ENCODE measurements around the gene PPP1R3A.
"Not testable (repeated sequence)": the region's sequence is repeated elsewhere in the genome, so short reads cannot be mapped to it uniquely, and the experiment has no call there.

The PPP1R3A gene

GRCh38 chr7:113918946-113919345 is at the start of gene PPP1R3A:
TSS of gene PPP1R3A (minus strand) at chr7:113919009. CDS start at chr7:113918996, 13 bp downstream.
- DNase-seq: no peak

GRCh38 chr7:113963356-113963755 is 44.5 kb upstream of the PPP1R3A start:
- DNase-seq: no peak

- no peak for DNase-seq
Observed at GRCh38 chr7:113959910-113960309, 41.1 kb upstream of the PPP1R3A start.

DNA sequence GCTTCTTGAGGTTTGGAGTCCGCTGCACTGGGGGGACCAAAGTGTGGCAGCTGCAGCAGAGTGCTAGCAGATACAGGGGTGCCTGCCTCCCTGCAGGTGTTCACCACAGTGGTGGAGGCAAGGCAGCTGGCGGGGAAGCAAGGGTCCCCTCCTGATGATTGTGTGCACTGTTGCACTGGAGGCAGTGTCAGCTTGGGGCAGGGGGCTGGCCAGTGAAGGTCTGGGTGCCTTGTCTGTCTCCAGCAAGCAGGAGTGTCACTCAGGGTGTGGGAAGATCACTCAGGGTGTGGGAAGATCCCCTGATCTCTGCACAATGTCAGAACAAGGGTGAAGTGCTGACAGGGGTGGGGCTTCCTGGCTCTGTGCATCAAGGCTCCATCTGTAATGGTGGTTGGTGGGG is 36.3 kb upstream of the PPP1R3A start:
- no peak for DNase-seq

- DNase-seq: no peak
Observed at GRCh38 chr7:113953553-113953952, 34.7 kb upstream of the PPP1R3A start.

- no peak for DNase-seq
Observed at GRCh38 chr7:113945018-113945938, 26.5 kb upstream of the PPP1R3A start.

DNA sequence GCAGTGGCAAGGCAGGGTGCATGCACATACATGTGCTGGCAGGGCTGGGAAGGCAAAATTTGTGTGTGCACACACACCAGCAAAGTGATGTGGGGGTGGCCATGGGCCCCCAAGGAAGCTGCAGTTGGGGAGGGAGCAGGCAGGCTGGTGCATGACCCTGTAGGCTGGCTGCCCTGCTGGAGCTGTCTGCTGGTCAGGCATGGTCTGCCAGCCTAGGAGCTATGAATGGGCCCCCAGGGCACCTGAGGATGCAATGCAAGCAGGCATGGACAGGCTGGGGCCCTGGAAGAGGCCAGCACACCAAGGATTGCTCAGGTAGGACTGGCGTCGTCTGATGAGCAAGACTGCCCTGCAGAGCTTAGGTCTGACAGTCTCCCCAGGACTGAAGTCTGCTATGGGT is 18.2 kb upstream of the PPP1R3A start:
- no peak for DNase-seq

- no peak for DNase-seq
Observed at GRCh38 chr7:113936535-113936934, 17.7 kb upstream of the PPP1R3A start.

DNA sequence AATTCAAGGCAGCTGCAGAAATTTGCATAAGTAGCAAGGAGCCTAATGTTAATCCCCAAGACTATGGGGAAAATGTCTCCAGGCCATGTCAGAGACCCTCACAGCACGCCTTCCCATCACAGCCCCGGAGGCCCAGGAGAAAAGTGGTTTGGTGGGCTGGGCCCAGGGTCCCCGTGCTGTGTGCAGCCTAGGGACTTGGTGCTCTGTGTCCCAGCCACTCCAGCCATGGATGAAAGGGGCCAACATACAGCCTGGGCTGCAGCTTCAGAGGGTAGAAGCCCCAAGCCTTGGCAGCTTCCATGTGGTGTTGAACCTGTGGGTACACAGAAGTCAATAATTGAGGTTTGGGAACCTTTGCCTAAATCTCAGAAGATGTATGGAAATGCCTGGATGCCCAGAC is 10.6 kb upstream of the PPP1R3A start:
- not testable (repeated sequence) for DNase-seq

GRCh38 chr7:113928112-113928511 is 9.3 kb upstream of the PPP1R3A start:
- DNase-seq: no peak

DNA sequence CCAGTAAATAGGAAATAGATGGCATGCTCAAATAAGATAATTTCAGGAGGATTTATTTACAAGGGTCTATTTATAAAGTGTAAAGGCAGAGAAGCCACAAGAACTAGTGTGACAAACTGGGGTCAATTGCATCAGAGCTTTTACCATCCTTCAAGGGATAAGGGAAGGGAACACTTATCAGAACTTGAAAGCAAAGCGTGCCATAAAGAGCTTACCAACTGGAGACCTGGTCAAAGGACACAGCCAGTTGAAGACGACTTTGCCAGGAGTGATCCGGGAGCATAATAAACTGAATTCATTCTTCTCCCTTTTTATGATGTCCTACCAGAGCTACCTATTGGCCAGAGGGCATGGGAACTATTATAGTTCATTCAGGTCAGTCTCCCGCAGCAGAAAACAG is 3.2 kb upstream of the PPP1R3A start:
- DNase-seq: no peak

- DNase-seq: no peak
Observed at GRCh38 chr7:113921363-113921762, 2.6 kb upstream of the PPP1R3A start.

DNA sequence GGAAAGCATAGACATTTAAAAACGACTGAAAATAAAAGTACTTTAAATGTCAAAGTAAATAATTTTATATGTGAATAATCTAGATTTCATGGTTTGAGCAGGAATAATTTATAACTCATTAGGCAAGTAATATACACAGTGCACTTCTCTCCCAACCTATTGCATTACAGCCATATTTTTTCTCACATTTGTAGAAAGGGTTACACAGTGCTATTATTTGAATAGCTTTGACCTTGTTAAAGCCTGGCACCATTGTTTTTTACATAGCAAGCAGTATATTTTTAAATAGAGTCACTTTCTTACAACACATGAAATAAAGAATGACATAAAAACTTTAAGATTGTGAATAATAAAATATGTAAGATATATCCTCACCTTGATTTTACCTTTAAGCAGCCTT is 969 bp downstream of the PPP1R3A start:
- no peak for DNase-seq

- DNase-seq: no peak
Observed at GRCh38 chr7:113915956-113916355, 2.9 kb downstream of the PPP1R3A start.

GRCh38 chr7:113912876-113913275 is 5.9 kb downstream of the PPP1R3A start:
- DNase-seq: no peak

DNA sequence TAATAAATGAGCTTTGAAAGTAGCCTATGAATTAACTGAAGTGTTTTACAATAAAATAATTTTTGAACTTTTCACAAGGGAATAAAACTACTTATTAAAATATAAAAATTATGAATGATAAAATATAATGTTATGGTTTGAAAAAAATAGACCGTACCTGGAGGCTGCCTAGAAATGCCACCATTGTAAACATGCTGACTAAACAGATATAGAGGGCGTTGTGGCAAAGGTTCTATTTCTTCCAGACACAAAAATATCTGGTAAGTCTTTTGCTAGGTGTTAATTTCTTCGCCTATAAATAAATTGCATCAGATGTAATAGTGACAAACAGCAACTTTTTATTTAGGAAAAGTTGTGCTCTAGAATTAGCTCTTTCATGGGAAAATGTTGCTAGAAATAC is 11.2 kb downstream of the PPP1R3A start:
- DNase-seq: no peak

GRCh38 chr7:113904521-113904920 is 14.3 kb downstream of the PPP1R3A start:
- DNase-seq: no peak

GRCh38 chr7:113892818-113893217 is 26.0 kb downstream of the PPP1R3A start:
- no peak for DNase-seq

GRCh38 chr7:113891828-113892227 is 27.0 kb downstream of the PPP1R3A start:
- no peak for DNase-seq

DNA sequence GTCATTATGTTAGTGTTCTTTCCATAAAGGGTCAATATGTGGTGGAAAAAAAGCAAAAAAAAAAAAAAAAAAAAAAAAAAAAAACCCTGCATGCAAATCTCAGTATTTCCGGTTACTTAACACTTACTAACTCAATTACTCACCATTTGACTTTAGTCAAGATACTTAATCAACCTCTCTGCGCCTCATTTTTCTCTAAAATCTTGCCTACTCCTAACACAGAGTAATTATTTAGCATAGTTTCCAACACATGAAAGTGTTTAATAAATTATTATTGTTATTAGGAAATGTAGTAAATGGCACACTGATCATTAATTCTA is 27.8 kb downstream of the PPP1R3A start:
- no peak for DNase-seq

GRCh38 chr7:113890331-113891030 is 28.3 kb downstream of the PPP1R3A start:
- DNase-seq: no peak

GRCh38 chr7:113883096-113883495 is 35.7 kb downstream of the PPP1R3A start:
- no peak for DNase-seq

DNA sequence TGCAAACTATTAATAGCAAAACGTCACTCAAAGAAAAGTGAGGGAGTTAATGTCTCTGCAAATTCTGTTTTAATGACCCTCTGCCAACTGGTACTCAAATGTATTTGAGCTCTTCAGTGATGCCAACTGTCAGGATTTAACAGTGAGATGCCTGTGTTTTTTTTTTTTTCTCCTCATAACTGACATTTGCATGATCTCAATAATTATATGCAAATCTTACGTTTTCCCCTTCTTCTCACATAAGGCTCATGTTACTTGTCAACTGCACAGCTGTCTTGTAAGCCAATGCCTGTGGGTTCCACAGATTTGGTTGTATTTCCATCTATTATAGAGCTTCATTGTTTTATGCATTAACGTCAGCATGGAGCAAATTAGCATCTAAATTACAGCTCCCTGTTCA is 38.2 kb downstream of the PPP1R3A start:
- DNase-seq: no peak

GRCh38 chr7:113878394-113878992 is 40.3 kb downstream of the PPP1R3A start:
- DNase-seq: no peak

Data from bone marrow (tissue), 2 donors.